ENCODE measurements around the gene WDR5. TPM values are rescaled to one million over a fixed set of nuclear protein-coding genes. Genes with fewer than 3 reads are reported as not detected.

Gene WDR5
- total RNA-seq, 4 donors from 2014 or later: 15.4 to 26.8 (median 23.1) TPM

DNA sequence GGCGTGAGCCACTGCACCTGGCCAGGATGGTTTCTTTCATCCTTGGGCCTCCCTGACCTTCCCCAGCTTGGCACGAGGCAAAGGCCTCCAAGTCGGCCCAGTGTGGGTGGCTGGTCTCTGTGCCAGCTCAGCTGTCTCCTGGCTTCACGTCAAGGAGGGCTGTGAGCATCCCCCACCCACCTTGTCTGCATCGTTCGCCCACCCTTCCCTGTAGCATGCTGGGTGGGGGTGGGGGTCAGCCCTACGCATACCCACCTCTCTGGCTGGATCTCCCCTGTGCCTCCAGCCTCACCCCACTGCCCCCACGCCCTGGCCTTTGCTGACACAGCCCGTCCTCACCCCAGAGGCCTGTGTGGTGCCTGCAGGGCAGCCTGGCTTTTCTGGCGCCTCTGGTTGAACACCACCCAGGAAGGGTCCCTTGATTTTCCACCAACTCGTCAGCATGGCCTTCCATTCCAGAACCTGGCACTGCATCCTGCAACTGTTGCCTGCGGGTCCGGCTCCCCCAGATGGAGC lies 8.8 kb upstream of the WDR5 start:
- H3K27me3 ChIP-seq: no peaks in the 10 kb centered on the region
- H3K9me3 ChIP-seq: no peaks in the 10 kb centered on the region
- peaks cover 11 to 37% (median 13%) of the 10 kb centered on the region in 3 donors for H3K4me1 ChIP-seq
- intact Hi-C loops (cut with DNase I): no loop called here
- H3K27ac ChIP-seq: no peak overlapping the region
- no peak for DNase-seq
- 76 to 80% methylated on average over 7 to 11 of the region's 13 CpGs for WGBS, 2 donors
- no peak for TF ChIP-seq POLR2A (IDR thresholded peaks at IDR 0.05)
- TF ChIP-seq, protein P1, sequence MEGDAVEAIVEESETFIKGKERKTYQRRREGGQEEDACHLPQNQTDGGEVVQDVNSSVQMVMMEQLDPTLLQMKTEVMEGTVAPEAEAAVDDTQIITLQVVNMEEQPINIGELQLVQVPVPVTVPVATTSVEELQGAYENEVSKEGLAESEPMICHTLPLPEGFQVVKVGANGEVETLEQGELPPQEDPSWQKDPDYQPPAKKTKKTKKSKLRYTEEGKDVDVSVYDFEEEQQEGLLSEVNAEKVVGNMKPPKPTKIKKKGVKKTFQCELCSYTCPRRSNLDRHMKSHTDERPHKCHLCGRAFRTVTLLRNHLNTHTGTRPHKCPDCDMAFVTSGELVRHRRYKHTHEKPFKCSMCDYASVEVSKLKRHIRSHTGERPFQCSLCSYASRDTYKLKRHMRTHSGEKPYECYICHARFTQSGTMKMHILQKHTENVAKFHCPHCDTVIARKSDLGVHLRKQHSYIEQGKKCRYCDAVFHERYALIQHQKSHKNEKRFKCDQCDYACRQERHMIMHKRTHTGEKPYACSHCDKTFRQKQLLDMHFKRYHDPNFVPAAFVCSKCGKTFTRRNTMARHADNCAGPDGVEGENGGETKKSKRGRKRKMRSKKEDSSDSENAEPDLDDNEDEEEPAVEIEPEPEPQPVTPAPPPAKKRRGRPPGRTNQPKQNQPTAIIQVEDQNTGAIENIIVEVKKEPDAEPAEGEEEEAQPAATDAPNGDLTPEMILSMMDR (IDR thresholded peaks at IDR 0.05): no peak
- no peak overlapping the region for H3K4me3 ChIP-seq
- H3K36me3 ChIP-seq: no peaks in the 10 kb centered on the region

GRCh38 chr9:134127616-134128015 lies 8.3 kb upstream of the WDR5 start:
- Histone ChIP-seq H3K36me3 (no peaks in the 10 kb centered on the region), H3K27me3 (no peaks in the 10 kb centered on the region), H3K9me3 (no peaks in the 10 kb centered on the region), H3K4me1 (peaks cover 11 to 38% (median 13%) of the 10 kb centered on the region in 3 donors), H3K4me3 (no peak overlapping the region), H3K27ac (no peak overlapping the region)
- WGBS, 2 donors: 70 to 93% methylated on average over 5 to 11 of the region's 12 CpGs
- intact Hi-C loops (cut with DNase I): no loop called here
- DNase-seq: no peak
- TF ChIP-seq POLR2A (IDR thresholded peaks at IDR 0.05): no peak
- TF ChIP-seq, protein P1 (IDR thresholded peaks at IDR 0.05): no peak

DNA sequence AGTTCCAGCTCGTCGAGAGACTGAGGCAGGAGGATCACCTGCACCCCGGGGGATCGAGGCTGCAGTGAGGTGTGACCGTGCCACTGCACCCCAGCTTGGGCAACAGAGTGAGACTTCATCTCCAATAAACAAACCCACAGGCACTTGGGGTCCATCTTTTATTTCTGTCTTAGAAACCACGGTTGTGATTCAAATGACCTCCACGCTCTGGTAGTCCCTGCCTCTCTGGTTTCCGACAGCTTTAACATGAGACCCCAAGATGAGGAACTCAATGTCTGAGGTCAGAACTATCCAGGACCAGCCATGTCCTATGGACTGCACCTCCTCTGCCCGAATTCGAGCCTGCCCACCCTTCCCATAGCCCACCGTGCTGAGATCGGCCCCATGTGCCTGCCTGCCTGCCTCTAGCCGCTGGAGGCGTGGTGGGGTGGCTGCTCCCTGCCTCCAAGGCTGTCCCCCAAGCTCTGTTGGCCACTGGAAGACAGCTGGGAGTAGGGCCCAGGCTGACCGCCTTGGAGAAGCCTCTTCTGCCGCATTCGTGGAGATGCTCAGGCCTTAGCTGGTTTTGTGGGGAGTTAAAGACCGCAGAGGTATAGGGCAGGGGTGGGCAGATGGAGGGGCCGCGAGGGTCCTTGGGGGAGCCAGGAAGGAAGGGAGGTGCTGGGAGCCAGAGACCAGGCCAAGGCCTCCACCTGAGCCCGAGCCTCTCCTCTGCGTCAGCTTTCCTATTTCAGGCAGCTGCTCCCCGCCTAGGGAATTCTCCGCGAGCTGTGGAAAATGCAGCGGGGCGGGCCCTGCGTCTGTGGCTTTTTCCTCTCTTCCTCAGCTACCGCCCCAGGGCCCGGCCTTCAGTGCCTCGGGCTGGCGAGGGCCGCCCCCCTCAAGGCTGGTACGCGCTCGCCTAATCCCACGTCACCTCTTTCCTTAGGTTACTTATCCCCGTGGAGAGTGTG lies 6.9 kb upstream of the WDR5 start:
- no peak for DNase-seq
- no peaks in the 10 kb centered on the region for H3K9me3 ChIP-seq

GRCh38 chr9:134130503-134131375 lies 5.1 kb upstream of the WDR5 start:
- no peak for DNase-seq
- Histone ChIP-seq H3K27ac (peak overlapping the region in 3 of 4 donors; percentile 47 to 77 (median 60)), H3K4me1 (peaks cover 18 to 60% (median 21%) of the 10 kb centered on the region in 3 donors), H3K36me3 (no peaks in the 10 kb centered on the region), H3K4me3 (no peak overlapping the region), H3K27me3 (no peaks in the 10 kb centered on the region), H3K9me3 (no peaks in the 10 kb centered on the region)
- intact Hi-C loops (cut with DNase I): no loop called here
- TF ChIP-seq POLR2A (IDR thresholded peaks at IDR 0.05): no peak
- 43 to 54% methylated on average over 11 to 15 of the region's 23 CpGs for WGBS, 2 donors

More for the DNA sequence above, 6.9 kb upstream of the WDR5 start:
- Histone ChIP-seq H3K4me3 (no peak overlapping the region), H3K36me3 (no peaks in the 10 kb centered on the region), H3K27ac (peak overlapping the region in 3 of 4 donors; percentile 26 to 32 (median 28)), H3K27me3 (no peaks in the 10 kb centered on the region), H3K4me1 (peaks cover 11 to 48% (median 13%) of the 10 kb centered on the region in 3 donors)
- TF ChIP-seq, protein P1 (IDR thresholded peaks at IDR 0.05): no peak
- no peak for TF ChIP-seq POLR2A (IDR thresholded peaks at IDR 0.05)
- intact Hi-C loops (cut with DNase I): no loop called here
- 61 to 93% methylated on average over 20 to 21 of the region's 38 CpGs for WGBS, 2 donors

DNA sequence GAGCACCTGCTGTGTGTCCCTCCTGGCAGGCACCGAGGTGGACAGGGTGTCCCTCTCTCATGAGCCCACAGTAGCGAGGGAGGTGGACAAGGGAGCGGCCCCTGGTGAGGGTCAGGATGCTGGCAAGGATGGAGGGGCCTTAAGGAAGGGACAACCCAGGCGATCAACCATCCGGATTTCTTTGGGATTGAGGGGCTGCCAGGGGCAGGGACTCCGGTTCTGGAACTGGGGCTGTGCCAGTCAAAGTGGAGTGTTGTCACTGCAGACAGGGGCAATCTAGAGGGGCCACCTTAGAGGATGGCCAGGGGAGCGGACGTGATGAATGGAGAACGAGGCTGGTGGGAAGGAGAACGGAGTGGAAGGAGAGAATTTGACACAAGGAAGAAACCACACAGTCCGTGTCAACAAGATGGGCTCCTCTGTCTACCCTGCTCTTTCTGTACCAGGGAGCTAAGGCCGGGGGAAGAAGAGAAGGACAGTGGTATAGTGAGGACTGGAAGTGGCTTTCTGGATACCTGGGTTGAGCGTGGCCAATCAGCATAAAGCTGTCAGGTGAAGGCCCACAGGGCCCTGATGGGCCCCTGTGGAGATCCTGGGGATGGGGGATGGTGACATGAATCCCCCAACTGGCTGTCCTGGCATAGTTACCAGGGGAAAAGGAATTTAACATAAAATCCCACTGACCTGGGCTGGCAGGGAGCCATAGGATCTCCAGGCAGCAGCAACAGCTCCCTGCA lies 4.2 kb upstream of the WDR5 start:
- H3K27me3 ChIP-seq: no peaks in the 10 kb centered on the region
- intact Hi-C loops (cut with DNase I): no loop called here
- TF ChIP-seq POLR2A (IDR thresholded peaks at IDR 0.05): no peak
- TF ChIP-seq, protein P1 (IDR thresholded peaks at IDR 0.05): no peak
- no peak for DNase-seq
- no peaks in the 10 kb centered on the region for H3K36me3 ChIP-seq
- no peaks in the 10 kb centered on the region for H3K9me3 ChIP-seq
- H3K4me1 ChIP-seq: peaks cover 18 to 64% (median 22%) of the 10 kb centered on the region in 3 donors
- peak overlapping the region; percentile 47 to 77 (median 56) for H3K27ac ChIP-seq
- H3K4me3 ChIP-seq: no peak overlapping the region
- WGBS, 2 donors: 62 to 72% methylated on average over 11 to 13 of the region's 13 CpGs

Data from esophagus squamous epithelium (tissue), 5 donors.